HCT116 (cell line): ENCODE measurements around the gene PCP2. TPM values are rescaled to one million over a fixed set of nuclear protein-coding genes. Genes with fewer than 3 reads are reported as not detected.

Source experiments
- ATAC-seq: fragments of 200-7000 bp; cut with Tn5 transposase; 2 replicates; pipeline ENCODE4 v1.9.1; 2020; ENCODE audit warnings: mild to moderate bottlenecking, moderate library complexity
- BruUV-seq: library from RNA; stranded (reverse); fragments of 400-500 nt; replicated peaks from 2 replicates; lab custom pipeline; 2021; lab: Mats Ljungman, UMichigan
- CTCF ChIA-PET: fragments of 300-600 bp; sonication (Branson Sonifier 250); formaldehyde crosslinking; loops from one replicate; lab custom pipeline; 2021; ENCODE audit warnings: antibody characterized with exemption; lab: Charles Lee
- POLR2A ChIA-PET: fragments of 300-600, 350-600 bp; sonication (Branson Sonifier 250); formaldehyde crosslinking; loops from one replicate; lab custom pipeline; 2021; ENCODE audit warnings: antibody characterized with exemption; lab: Charles Lee
- RAD21 ChIA-PET, 2 experiments: fragments of 300-600 bp; sonication (Branson Sonifier 250); formaldehyde crosslinking; loops; one replicate each; lab custom pipeline; 2023; ENCODE audit warnings: low total read pairs in 2 of 2; ENCODE audit not compliant: uncharacterized antibody in 2 of 2, unreplicated experiment in 2 of 2, low non-redundant PET in 1 of 2; lab: Charles Lee
- DNase-seq: peaks from one replicate; pipeline ENCODE4 v3.0.0-alpha.2; 2010; ENCODE audit warnings: low read depth, low spot score
- H2AFZ ChIP-seq: fragments of 200-600 bp; shearing (Covaris generic), sonication (generic); 2 replicates; pipeline ENCODE4 v1.6.1; 2017; ENCODE audit warnings: low read depth, mixed run types, mixed read lengths, antibody characterized with exemption, low read length; ENCODE audit not compliant: poor library complexity, severe bottlenecking
- H3K27ac ChIP-seq: 2 replicates; pipeline ENCODE4 v1.5.1; 2012; ENCODE audit warnings: low read depth, low read length
- H3K27me3 ChIP-seq: fragments of 200-600 bp; sonication (generic); 2 replicates; pipeline ENCODE4 v1.6.1; 2016; ENCODE audit warnings: mixed run types, low read length, mixed read lengths; ENCODE audit not compliant: insufficient read depth
- H3K36me3 ChIP-seq, 2 experiments: fragments of 200-500 bp in 1 of 2; fragments of 200-600 bp in 1 of 2; sonication (Bioruptor generic) in 1 of 2; sonication (generic) in 1 of 2; 2 replicates each; pipeline versions ENCODE4 v1.5.1 to v1.6.1; 2014 to 2016; ENCODE audit warnings: low read length in 2 of 2, inconsistent platforms in 1 of 2, mixed read lengths in 1 of 2, mixed run types in 1 of 2; ENCODE audit not compliant: insufficient read depth in 2 of 2, control insufficient read depth in 1 of 2
- H3K4me1 ChIP-seq, 2 experiments: fragments of 200-600 bp in 1 of 2; sonication (generic) in 1 of 2; 2 replicates each; pipeline versions ENCODE4 v1.5.1 to v1.6.1; 2012 to 2017; ENCODE audit warnings: low read length in 2 of 2, inconsistent platforms in 1 of 2, mild to moderate bottlenecking in 1 of 2, mixed read lengths in 1 of 2, mixed run types in 1 of 2, moderate library complexity in 1 of 2; ENCODE audit not compliant: insufficient read depth in 2 of 2, control insufficient read depth in 1 of 2
- H3K4me2 ChIP-seq: fragments of 200-600 bp; sonication (generic); 2 replicates; pipeline ENCODE4 v1.6.1; 2017; ENCODE audit warnings: mixed run types, low read length, mixed read lengths
- H3K4me3 ChIP-seq, 2 experiments: fragments of 200-600 bp in 1 of 2; sonication (generic) in 1 of 2; replicated peaks in 1 of 2; 2 replicates each; pipeline ENCODE4 v1.5.1; 2011 to 2016; ENCODE audit warnings: low read length in 2 of 2, control low read depth in 1 of 2, low read depth in 1 of 2, mild to moderate bottlenecking in 1 of 2, mixed read lengths in 1 of 2, mixed run types in 1 of 2
- H3K79me2 ChIP-seq: fragments of 200-600 bp; sonication (generic); 2 replicates; pipeline ENCODE4 v1.6.1; 2017; ENCODE audit warnings: mild to moderate bottlenecking, mixed run types, low read length, moderate library complexity, mixed read lengths; ENCODE audit not compliant: insufficient read depth
- H3K9ac ChIP-seq: fragments of 200-600 bp; sonication (generic); 2 replicates; pipeline ENCODE4 v1.6.1; 2016; ENCODE audit warnings: low read length, mixed read lengths
- H3K9me2 ChIP-seq: fragments of 200-600 bp; sonication (generic), shearing (Covaris generic); 2 replicates; pipeline ENCODE4 v1.6.1; 2017; ENCODE audit warnings: mixed run types, mild to moderate bottlenecking, moderate library complexity; ENCODE audit not compliant: insufficient read depth
- H3K9me3 ChIP-seq, 2 experiments: fragments of 200-500 bp in 1 of 2; fragments of 200-600 bp in 1 of 2; sonication (Bioruptor generic) in 1 of 2; sonication (generic) in 1 of 2; 2 replicates each; pipeline ENCODE4 v1.6.1; 2014 to 2017; ENCODE audit warnings: low read length in 2 of 2, mixed read lengths in 2 of 2, inconsistent platforms in 1 of 2, low read depth in 1 of 2, mild to moderate bottlenecking in 1 of 2, mixed run types in 1 of 2, moderate library complexity in 1 of 2; ENCODE audit not compliant: control insufficient read depth in 1 of 2, insufficient read depth in 1 of 2
- H4K20me1 ChIP-seq: fragments of 200-600 bp; sonication (generic), shearing (Covaris generic); 2 replicates; pipeline ENCODE4 v1.6.1; 2017; ENCODE audit warnings: mixed run types, mild to moderate bottlenecking, moderate library complexity; ENCODE audit not compliant: insufficient read depth
- CBX3 ChIP-seq: IDR thresholded peaks from 2 replicates; pipeline ENCODE4 v1.6.1; 2012; ENCODE audit warnings: low read depth
- CEBPB ChIP-seq: IDR thresholded peaks from 2 replicates; pipeline ENCODE4 v1.6.1; 2012; ENCODE audit warnings: low read depth
- CTCF ChIP-seq, 3 experiments: fragments of 200-600 bp in 1 of 3; sonication (generic) in 1 of 3; IDR thresholded peaks in 2 of 3; conservative IDR thresholded peaks in 1 of 3; 2 replicates each; pipeline ENCODE4 v1.5.1; 2012 to 2017; ENCODE audit warnings: low read depth in 2 of 3, low read length in 2 of 3, antibody characterized with exemption in 1 of 3, borderline replicate concordance in 1 of 3, control low read depth in 1 of 3, mild to moderate bottlenecking in 1 of 3, mixed read lengths in 1 of 3, mixed run types in 1 of 3, moderate library complexity in 1 of 3; ENCODE audit not compliant: insufficient read depth in 1 of 3
- EZH2phosphoT487 ChIP-seq: fragments of 200-600 bp; IDR thresholded peaks from 2 replicates; pipeline ENCODE4 v1.6.1; 2018; ENCODE audit warnings: antibody characterized with exemption, borderline replicate concordance
- FOSL1 ChIP-seq: IDR thresholded peaks from 2 replicates; pipeline ENCODE4 v1.6.1; 2012; ENCODE audit warnings: low read depth
- MAX ChIP-seq: IDR thresholded peaks from 2 replicates; pipeline ENCODE4 v1.6.1; 2012
- POLR2A ChIP-seq: IDR thresholded peaks from 2 replicates; pipeline ENCODE4 v1.7.0; 2011; ENCODE audit warnings: borderline replicate concordance; ENCODE audit not compliant: insufficient read depth, insufficient read length; ENCODE audit errors: extremely low read depth
- POLR2AphosphoS5 ChIP-seq: IDR thresholded peaks from 2 replicates; pipeline ENCODE4 v1.6.1; 2011; ENCODE audit warnings: mild to moderate bottlenecking, low read depth, low read length, moderate library complexity
- RAD21 ChIP-seq: IDR thresholded peaks from 2 replicates; pipeline ENCODE4 v1.6.1; 2012; ENCODE audit warnings: low read depth, mild to moderate bottlenecking
- SP1 ChIP-seq: IDR thresholded peaks from 2 replicates; pipeline ENCODE4 v1.6.1; 2012; ENCODE audit warnings: low read depth
- SRF ChIP-seq: IDR thresholded peaks from 2 replicates; pipeline ENCODE4 v1.6.1; 2012; ENCODE audit warnings: low read depth
- YY1 ChIP-seq: IDR thresholded peaks from 2 replicates; pipeline ENCODE4 v1.6.1; 2011; ENCODE audit warnings: low read length, low read depth, moderate library complexity, mild to moderate bottlenecking; ENCODE audit not compliant: insufficient replicate concordance; ENCODE audit errors: extremely low read depth
- ZBTB33 ChIP-seq: IDR thresholded peaks from 2 replicates; pipeline ENCODE4 v1.6.1; 2011; ENCODE audit warnings: mild to moderate bottlenecking, low read length, moderate library complexity; ENCODE audit not compliant: insufficient replicate concordance; ENCODE audit errors: extremely low read depth
- intact Hi-C: fragments of 100-400 bp; cut with micrococcal nuclease; formaldehyde crosslinking; loops from 2 replicates; pipeline ENCODE4 v1.10.0; 2022
- total RNA-seq: library from RNA; stranded (reverse); gene quantifications from one replicate; pipeline ENCODE4 v1.2.1, GENCODE V29; 2021; ENCODE audit not compliant: unreplicated experiment

PCP2 gene
- total RNA-seq, 1 experiment from 2014 or later = 0.32 TPM

- DNase-seq (no peak), ATAC-seq (no peak)
- Histone ChIP-seq H3K4me1 (peaks cover 6 to 37% of the 10 kb centered on the region in 2 experiments), H3K27ac (no peak overlapping the region), H3K9me2 (no peaks in the 10 kb centered on the region), H3K27me3 (no peaks in the 10 kb centered on the region), H3K9me3 (peaks cover 0 to 3% of the 10 kb centered on the region in 2 experiments; a peak in 1 of 4 replicates), H3K36me3 (peaks cover 4% of the 10 kb centered on the region in 2 experiments; a peak in 3 of 4 replicates), H4K20me1 (no peaks in the 10 kb centered on the region), H2AFZ (no peak overlapping the region), H3K4me2 (no peak overlapping the region), H3K4me3 (no peak overlapping the region)
- intact Hi-C loops = no loop called here
- POLR2A ChIA-PET = no interaction called here
- TF ChIP-seq CBX3 (no peak), CTCF (IDR thresholded peaks at IDR 0.05 in 2 of 3, conservative IDR thresholded peaks at IDR 0.05 in 1 of 3; ENCODE audit: borderline replicate concordance in 1 of 3, insufficient read depth in 1 of 3, low read depth in 2 of 3, low read length in 2 of 3) (no peak), YY1 (no peak), ZBTB33 (no peak), SRF (no peak), FOSL1 (no peak), CEBPB (no peak), RAD21 (no peak), MAX (no peak), POLR2A (no peak), SP1 (no peak), EZH2phosphoT487 (no peak), POLR2AphosphoS5 (no peak)
- TF ChIP-seq, all 23 proteins: peak for 0
- no TSS peak for BruUV-seq
- CTCF ChIA-PET = interaction anchor here (1.7 kb wide), 1 partner anchor 109 kb away, joined by 5 read pairs; no protein-coding TSS in a partner anchor
- RAD21 ChIA-PET = no interaction called here
- Histone ChIP-seq H3K79me2 (peaks cover 20% of the 10 kb centered on the region; the same call in 1 of the 2 replicates), H3K9ac (no peak overlapping the region)
Observed at GRCh38 chr19:7677669-7678311, 44.3 kb upstream of the PCP2 start.
